Activated T-helper 17 cell treated with anti-CD3 and anti-CD28 coated beads, Interleukin-2, amount 50 U/mL, for 72 hours (primary cell): ENCODE measurements around the gene BRD4. TPM values are rescaled to one million over a fixed set of nuclear protein-coding genes. Genes with fewer than 3 reads are reported as not detected.
"Not testable (repeated sequence)": the region's sequence is repeated elsewhere in the genome, so short reads cannot be mapped to it uniquely, and the experiment has no call there.

ENCODE experiments used
- ATAC-seq: fragments of 150-1000 bp; cut with Tn5 transposase; replicated peaks from 2 replicates; pipeline ENCODE4 v1.10.0; 2021; ENCODE audit warnings: mild to moderate bottlenecking, moderate library complexity
- H3K27ac Mint-ChIP-seq: one replicate; pipeline ENCODE4 v1.8.0; 2022; ENCODE audit warnings: mixed read lengths
- H3K27me3 Mint-ChIP-seq: one replicate; pipeline ENCODE4 v1.8.0; 2022; ENCODE audit warnings: mixed read lengths
- H3K36me3 Mint-ChIP-seq: one replicate; pipeline ENCODE4 v1.8.0; 2022; ENCODE audit warnings: low read depth, mild to moderate bottlenecking, mixed read lengths
- H3K4me1 Mint-ChIP-seq: one replicate; pipeline ENCODE4 v1.8.0; 2022; ENCODE audit warnings: mixed read lengths
- H3K4me3 Mint-ChIP-seq: one replicate; pipeline ENCODE4 v1.8.0; 2022; ENCODE audit warnings: mild to moderate bottlenecking, mixed read lengths
- H3K9me3 Mint-ChIP-seq: one replicate; pipeline ENCODE4 v1.8.0; 2022; ENCODE audit warnings: mixed read lengths
- total RNA-seq, 2 donors: library from RNA; stranded (reverse); gene quantifications; one replicate each; pipeline ENCODE4 v1.2.3, GENCODE V29; 2022

The BRD4 gene
- total RNA-seq, 2 donors from 2014 or later, result 90.4 to 96.7 TPM

DNA sequence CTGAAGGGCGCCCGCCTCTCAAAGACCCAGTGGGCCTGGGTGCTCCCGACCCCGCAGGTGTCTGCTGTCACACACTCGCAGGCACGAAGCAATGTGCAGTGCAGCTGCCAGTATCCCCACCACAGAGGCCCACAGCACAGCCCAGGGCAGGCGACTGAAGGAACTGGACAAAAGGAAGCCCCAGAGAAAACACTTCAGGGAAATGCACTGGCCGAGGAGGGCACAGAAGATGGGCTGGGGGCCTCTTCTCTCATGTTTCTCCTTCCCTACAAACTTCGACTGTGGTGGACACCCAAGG, 37.2 kb upstream of the BRD4 start:
- Mint-ChIP-seq H3K27ac (no peak overlapping the region), H3K4me1 (no peaks in the 10 kb centered on the region), H3K9me3 (no peaks in the 10 kb centered on the region), H3K36me3 (peaks cover 100% of the 10 kb centered on the region), H3K4me3 (no peak overlapping the region), H3K27me3 (no peaks in the 10 kb centered on the region)
- ATAC-seq, result no peak

- Mint-ChIP-seq H3K27ac (no peak overlapping the region), H3K4me3 (no peak overlapping the region), H3K4me1 (no peaks in the 10 kb centered on the region), H3K9me3 (no peaks in the 10 kb centered on the region), H3K27me3 (no peaks in the 10 kb centered on the region), H3K36me3 (peaks cover 98% of the 10 kb centered on the region)
- no peak for ATAC-seq
These were observed 36.7 kb upstream of the BRD4 start for GRCh38 chr19:15368798-15369593.

DNA sequence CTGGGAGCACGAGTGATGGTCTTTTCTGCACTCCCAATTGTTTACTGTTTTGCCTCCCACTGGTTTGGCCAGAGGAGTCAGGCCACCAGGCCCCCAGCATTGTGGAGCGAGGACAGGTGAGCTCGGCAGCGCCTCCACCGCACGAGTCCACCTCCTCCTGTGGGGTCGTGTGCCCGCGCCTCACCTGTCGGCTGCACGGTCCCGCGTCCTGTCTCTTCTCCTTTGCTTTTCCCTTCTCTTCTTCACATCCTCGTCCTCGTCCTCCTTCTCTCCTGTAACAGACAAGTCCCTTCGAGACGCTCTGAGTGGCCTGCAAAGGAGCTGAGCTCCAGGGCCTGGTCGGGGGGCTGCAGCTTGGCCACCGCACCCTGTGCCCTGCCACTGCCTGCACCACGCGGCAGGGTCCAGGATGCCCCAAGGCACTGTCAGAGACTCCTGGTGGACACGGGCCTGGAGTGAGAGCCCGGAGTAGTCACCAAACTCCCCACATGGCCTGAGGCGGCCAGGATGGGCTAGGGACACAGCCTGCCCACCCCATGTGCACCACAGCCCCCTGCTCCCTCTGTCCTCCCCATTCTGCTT, 35.8 kb upstream of the BRD4 start:
- Mint-ChIP-seq H3K9me3 (no peaks in the 10 kb centered on the region), H3K27me3 (no peaks in the 10 kb centered on the region), H3K27ac (no peak overlapping the region), H3K4me3 (no peak overlapping the region), H3K36me3 (peaks cover 95% of the 10 kb centered on the region), H3K4me1 (no peaks in the 10 kb centered on the region)
- ATAC-seq, result no peak

DNA sequence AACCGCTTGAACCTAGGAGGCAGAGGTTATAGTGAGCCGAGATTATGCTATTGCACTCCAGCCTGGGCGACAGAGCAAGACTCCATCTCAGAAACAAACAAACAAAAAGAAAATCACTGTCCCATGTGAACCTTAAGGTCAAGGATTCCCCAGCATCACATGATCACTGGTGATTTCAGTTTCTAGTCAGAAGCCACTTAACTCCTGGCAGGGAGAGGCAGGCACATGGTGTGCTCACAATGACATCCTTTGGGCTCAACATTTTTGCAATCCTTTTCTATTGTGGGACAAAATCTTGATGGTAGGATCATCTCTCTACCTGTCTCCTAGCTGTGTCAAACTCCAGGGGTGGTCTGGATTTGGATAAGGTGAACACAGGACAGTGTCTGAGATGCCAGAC, 35.1 kb upstream of the BRD4 start:
- Mint-ChIP-seq H3K36me3 (peaks cover 88% of the 10 kb centered on the region), H3K4me1 (no peaks in the 10 kb centered on the region), H3K9me3 (no peaks in the 10 kb centered on the region), H3K27me3 (no peaks in the 10 kb centered on the region), H3K4me3 (no peak overlapping the region), H3K27ac (no peak overlapping the region)
- no peak for ATAC-seq

GRCh38 chr19:15365264-15365663, 32.9 kb upstream of the BRD4 start:
- Mint-ChIP-seq H3K4me1 (no peaks in the 10 kb centered on the region), H3K36me3 (peaks cover 86% of the 10 kb centered on the region), H3K9me3 (no peaks in the 10 kb centered on the region), H3K27me3 (no peaks in the 10 kb centered on the region), H3K27ac (no peak overlapping the region), H3K4me3 (no peak overlapping the region)
- no peak for ATAC-seq

GRCh38 chr19:15363791-15364190, 31.5 kb upstream of the BRD4 start:
- H3K36me3 Mint-ChIP-seq, result peaks cover 86% of the 10 kb centered on the region
- ATAC-seq, H3K27me3 Mint-ChIP-seq: not testable (repeated sequence)

GRCh38 chr19:15363048-15363447, 30.7 kb upstream of the BRD4 start:
- ATAC-seq, H3K4me3 Mint-ChIP-seq, H3K27ac Mint-ChIP-seq, H3K27me3 Mint-ChIP-seq, H3K4me1 Mint-ChIP-seq, H3K9me3 Mint-ChIP-seq: not testable (repeated sequence)
- peaks cover 86% of the 10 kb centered on the region for H3K36me3 Mint-ChIP-seq

More at GRCh38 chr19:15363791-15364190, 31.5 kb upstream of the BRD4 start:
- H3K27ac Mint-ChIP-seq, H3K4me3 Mint-ChIP-seq, H3K9me3 Mint-ChIP-seq, H3K4me1 Mint-ChIP-seq: not testable (repeated sequence)

GRCh38 chr19:15360015-15360414, 27.7 kb upstream of the BRD4 start:
- peak overlapping the region; percentile 28 for H3K27ac Mint-ChIP-seq
- ATAC-seq, result peak; percentile 59
- not testable (repeated sequence) for H3K9me3 Mint-ChIP-seq, H3K4me1 Mint-ChIP-seq, H3K27me3 Mint-ChIP-seq, H3K4me3 Mint-ChIP-seq
- peaks cover 85% of the 10 kb centered on the region for H3K36me3 Mint-ChIP-seq

DNA sequence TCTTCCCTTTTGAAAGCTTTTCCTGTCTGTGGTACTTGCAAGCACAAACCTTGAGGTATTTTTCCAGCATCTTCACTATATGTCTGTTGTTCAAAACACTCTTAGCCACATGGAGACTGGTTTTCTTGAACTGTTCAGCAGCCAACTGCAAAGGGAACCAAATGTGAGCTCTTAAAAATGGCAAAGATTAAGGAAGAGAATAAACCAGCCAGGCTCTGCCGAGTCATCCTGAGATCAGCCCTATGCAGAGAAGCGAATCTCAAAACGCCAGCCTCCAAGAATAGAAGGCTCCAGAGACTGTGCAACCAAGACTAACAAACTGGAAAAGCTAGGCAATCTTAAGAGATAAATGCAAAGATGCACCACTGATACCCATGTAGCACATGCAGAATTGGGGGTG, 26.6 kb upstream of the BRD4 start:
- Mint-ChIP-seq H3K9me3 (no peaks in the 10 kb centered on the region), H3K36me3 (peaks cover 87% of the 10 kb centered on the region), H3K4me3 (no peak overlapping the region), H3K27me3 (no peaks in the 10 kb centered on the region), H3K4me1 (no peaks in the 10 kb centered on the region), H3K27ac (peak overlapping the region; percentile 36)
- no peak for ATAC-seq

- H3K27me3 Mint-ChIP-seq, result no peaks in the 10 kb centered on the region
- no peaks in the 10 kb centered on the region for H3K4me1 Mint-ChIP-seq
- no peak overlapping the region for H3K4me3 Mint-ChIP-seq
- peaks cover 92% of the 10 kb centered on the region for H3K36me3 Mint-ChIP-seq
- no peak for ATAC-seq
- no peaks in the 10 kb centered on the region for H3K9me3 Mint-ChIP-seq
- no peak overlapping the region for H3K27ac Mint-ChIP-seq
These were observed 25.6 kb upstream of the BRD4 start for GRCh38 chr19:15357906-15358305.

GRCh38 chr19:15354566-15355296, 22.4 kb upstream of the BRD4 start:
- no peaks in the 10 kb centered on the region for H3K9me3 Mint-ChIP-seq
- peaks cover 83% of the 10 kb centered on the region for H3K36me3 Mint-ChIP-seq
- no peak overlapping the region for H3K27ac Mint-ChIP-seq
- H3K4me3 Mint-ChIP-seq, result no peak overlapping the region
- no peak for ATAC-seq
- no peaks in the 10 kb centered on the region for H3K27me3 Mint-ChIP-seq
- H3K4me1 Mint-ChIP-seq, result no peaks in the 10 kb centered on the region

DNA sequence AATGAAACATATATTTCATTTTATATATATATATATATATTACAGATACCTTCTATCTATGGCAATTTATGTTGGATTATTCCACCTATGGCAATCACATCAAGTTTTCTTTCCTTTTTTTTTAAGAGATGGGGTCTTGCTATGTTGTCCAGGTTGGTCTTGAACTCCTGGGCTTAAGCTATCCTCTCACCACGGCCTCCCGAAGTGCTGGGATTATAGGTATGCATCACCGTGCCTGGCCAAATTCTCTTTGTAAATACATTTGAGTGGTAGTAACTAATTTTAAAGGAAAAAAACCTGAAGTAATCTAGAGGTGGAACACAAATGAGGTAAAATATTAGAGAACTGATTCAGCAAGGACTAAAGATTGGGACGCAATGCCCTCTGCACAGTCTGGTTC, 21.6 kb upstream of the BRD4 start:
- no peaks in the 10 kb centered on the region for H3K9me3 Mint-ChIP-seq
- no peaks in the 10 kb centered on the region for H3K27me3 Mint-ChIP-seq
- no peak overlapping the region for H3K4me3 Mint-ChIP-seq
- no peaks in the 10 kb centered on the region for H3K4me1 Mint-ChIP-seq
- no peak for ATAC-seq
- H3K27ac Mint-ChIP-seq, result no peak overlapping the region
- H3K36me3 Mint-ChIP-seq, result peaks cover 75% of the 10 kb centered on the region

- H3K27me3 Mint-ChIP-seq, H3K9me3 Mint-ChIP-seq, H3K27ac Mint-ChIP-seq, ATAC-seq, H3K4me1 Mint-ChIP-seq, H3K4me3 Mint-ChIP-seq: not testable (repeated sequence)
- peaks cover 61% of the 10 kb centered on the region for H3K36me3 Mint-ChIP-seq
These were observed 20.2 kb upstream of the BRD4 start for GRCh38 chr19:15352535-15352934.

DNA sequence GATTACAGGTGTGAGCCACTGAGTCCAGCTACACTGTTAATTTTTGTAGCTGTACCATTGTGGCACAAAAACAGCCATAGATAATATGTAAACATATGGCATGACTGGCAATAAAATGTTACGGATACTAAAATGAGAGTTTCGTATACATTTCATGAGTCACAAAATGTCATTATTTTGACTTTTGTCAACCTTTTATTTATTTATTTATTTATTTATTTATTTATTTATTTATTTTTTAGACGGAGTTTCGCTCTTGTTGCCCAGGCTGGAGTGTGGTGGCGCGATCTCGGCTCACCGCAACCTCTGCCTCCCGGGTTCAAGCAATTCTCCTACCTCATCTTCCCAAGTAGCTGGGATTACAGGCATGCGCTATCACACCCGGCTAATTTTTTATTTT, 9.0 kb upstream of the BRD4 start:
- not testable (repeated sequence) for H3K27ac Mint-ChIP-seq, ATAC-seq, H3K4me1 Mint-ChIP-seq, H3K9me3 Mint-ChIP-seq, H3K4me3 Mint-ChIP-seq, H3K27me3 Mint-ChIP-seq
- peaks cover 43% of the 10 kb centered on the region for H3K36me3 Mint-ChIP-seq

GRCh38 chr19:15340086-15340485, 7.7 kb upstream of the BRD4 start:
- no peaks in the 10 kb centered on the region for H3K9me3 Mint-ChIP-seq
- H3K4me1 Mint-ChIP-seq, result no peaks in the 10 kb centered on the region
- no peak overlapping the region for H3K27ac Mint-ChIP-seq
- H3K4me3 Mint-ChIP-seq, result no peak overlapping the region
- no peaks in the 10 kb centered on the region for H3K27me3 Mint-ChIP-seq
- ATAC-seq, result no peak
- peaks cover 34% of the 10 kb centered on the region for H3K36me3 Mint-ChIP-seq
